GM12891 (cell line): ENCODE measurements around the gene CT55.

Experiments
- PAX5 ChIP-seq: IDR thresholded peaks from 2 replicates; pipeline ENCODE4 v1.6.1; 2011; ENCODE audit warnings: low read length, moderate library complexity, mild to moderate bottlenecking; ENCODE audit not compliant: insufficient read depth, severe bottlenecking
- POLR2A ChIP-seq: IDR thresholded peaks from 2 replicates; pipeline ENCODE4 v1.6.1; 2011; ENCODE audit warnings: low read depth, low read length, control low read depth
- POLR2AphosphoS5 ChIP-seq: IDR thresholded peaks from 2 replicates; pipeline ENCODE4 v1.6.1; 2011; ENCODE audit warnings: low read depth, low read length, control low read depth
- POU2F2 ChIP-seq: IDR thresholded peaks from 2 replicates; pipeline ENCODE4 v1.6.1; 2011; ENCODE audit warnings: low read depth, mild to moderate bottlenecking, control low read depth, low read length, moderate library complexity

GRCh38 chrX:135185795-135186443 is 14.7 kb upstream of the CT55 start:
- TF ChIP-seq POU2F2 (no peak), POLR2A (no peak), POLR2AphosphoS5 (no peak), PAX5 (no peak)
